Transverse colon (tissue), 4 donors: ENCODE results near the gene NEK6.

ENCODE experiments used
- POLR2AphosphoS5 ChIP-seq, 3 donors: sonication (generic); formaldehyde crosslinking; IDR thresholded peaks; one replicate each; pipeline ENCODE4 v1.6.1; 2016; ENCODE audit warnings: antibody characterized with exemption in 3 of 3
- TF ChIP-seq, protein P1 (sequence below), 5 experiments: fragments of 200-600 bp in 3 of 5; fragments of 450-650 bp in 2 of 5; sonication (generic) in 3 of 5; IDR thresholded peaks; 1 replicate in 2 of 5; 2 replicates in 3 of 5; pipeline ENCODE4 v1.5.1; 2016 to 2017; ENCODE audit warnings: antibody characterized with exemption in 5 of 5, inconsistent platforms in 3 of 5, mild to moderate bottlenecking in 2 of 5, moderate library complexity in 1 of 5

DNA sequence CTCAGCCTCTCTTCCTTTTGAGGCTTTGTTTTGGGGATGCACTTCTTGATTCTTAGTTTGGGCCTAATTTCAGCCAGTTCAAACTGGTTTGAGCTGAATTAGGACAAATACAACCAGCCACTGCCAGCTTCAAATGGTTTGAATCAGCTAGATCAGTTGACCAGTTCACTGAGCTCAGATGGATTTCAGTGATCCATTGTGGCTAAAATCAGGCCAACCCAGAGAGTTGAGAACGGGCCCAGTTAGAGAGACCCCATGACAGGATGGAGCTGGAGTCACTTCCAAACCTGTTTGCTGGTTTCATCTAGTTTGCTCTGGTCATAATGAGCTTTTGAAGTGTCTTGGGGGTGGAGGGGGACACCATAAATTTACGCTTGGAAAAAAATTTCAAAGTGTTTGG is 48.0 kb upstream of the NEK6 start:
- TF ChIP-seq, protein P1, sequence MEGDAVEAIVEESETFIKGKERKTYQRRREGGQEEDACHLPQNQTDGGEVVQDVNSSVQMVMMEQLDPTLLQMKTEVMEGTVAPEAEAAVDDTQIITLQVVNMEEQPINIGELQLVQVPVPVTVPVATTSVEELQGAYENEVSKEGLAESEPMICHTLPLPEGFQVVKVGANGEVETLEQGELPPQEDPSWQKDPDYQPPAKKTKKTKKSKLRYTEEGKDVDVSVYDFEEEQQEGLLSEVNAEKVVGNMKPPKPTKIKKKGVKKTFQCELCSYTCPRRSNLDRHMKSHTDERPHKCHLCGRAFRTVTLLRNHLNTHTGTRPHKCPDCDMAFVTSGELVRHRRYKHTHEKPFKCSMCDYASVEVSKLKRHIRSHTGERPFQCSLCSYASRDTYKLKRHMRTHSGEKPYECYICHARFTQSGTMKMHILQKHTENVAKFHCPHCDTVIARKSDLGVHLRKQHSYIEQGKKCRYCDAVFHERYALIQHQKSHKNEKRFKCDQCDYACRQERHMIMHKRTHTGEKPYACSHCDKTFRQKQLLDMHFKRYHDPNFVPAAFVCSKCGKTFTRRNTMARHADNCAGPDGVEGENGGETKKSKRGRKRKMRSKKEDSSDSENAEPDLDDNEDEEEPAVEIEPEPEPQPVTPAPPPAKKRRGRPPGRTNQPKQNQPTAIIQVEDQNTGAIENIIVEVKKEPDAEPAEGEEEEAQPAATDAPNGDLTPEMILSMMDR (IDR thresholded peaks at IDR 0.05): no peak
- TF ChIP-seq POLR2AphosphoS5 (IDR thresholded peaks at IDR 0.05): no peak
